NT2/D1 (cell line): Measurements from ENCODE around the gene ARPP19.

Source experiments
- SUZ12 ChIP-seq: IDR thresholded peaks from 2 replicates; pipeline ENCODE4 v1.6.1; 2011; ENCODE audit not compliant: insufficient read length, insufficient read depth; ENCODE audit errors: extremely low read depth
- YY1 ChIP-seq: IDR thresholded peaks from 2 replicates; pipeline ENCODE4 v1.6.1; 2011; ENCODE audit not compliant: insufficient read length, insufficient read depth
- ZNF274 ChIP-seq: IDR thresholded peaks from 2 replicates; pipeline ENCODE4 v1.6.1; 2011; ENCODE audit warnings: mild to moderate bottlenecking, low read depth, low read length

GRCh38 chr15:52576692-52577091 lies 7.9 kb upstream of the ARPP19 start:
- TF ChIP-seq ZNF274, result no peak
- TF ChIP-seq SUZ12, result no peak
- TF ChIP-seq YY1, result no peak
